Spleen (tissue), 11 donors: ENCODE measurements around the gene PRDX5. TPM values are rescaled to one million over a fixed set of nuclear protein-coding genes. Genes with fewer than 3 reads are reported as not detected.

Source experiments
- DNase-seq: peaks from one replicate; pipeline ENCODE4 v3.0.0-alpha.2; 2020
- H3K27ac ChIP-seq, 8 donors: fragments of 200-600 bp; sonication (generic) in 7 of 8; 1 replicate in 4 of 8; 2 replicates in 4 of 8; pipeline versions ENCODE4 v1.5.0 to v1.8.0; 2016 to 2021; ENCODE audit warnings: inconsistent platforms in 4 of 8, mild to moderate bottlenecking in 4 of 8, moderate library complexity in 1 of 8
- H3K27me3 ChIP-seq, 7 donors: fragments of 200-600 bp; sonication (generic) in 6 of 7; replicated peaks in 1 of 7; 1 replicate in 4 of 7; 2 replicates in 3 of 7; pipeline versions ENCODE4 v1.5.0 to v1.8.0; 2016 to 2021; ENCODE audit warnings: inconsistent platforms in 3 of 7, mild to moderate bottlenecking in 1 of 7
- H3K36me3 ChIP-seq, 6 donors: fragments of 200-600 bp; sonication (generic) in 5 of 6; 1 replicate in 4 of 6; 2 replicates in 2 of 6; pipeline versions ENCODE4 v1.5.0 to v1.8.0; 2016 to 2021; ENCODE audit warnings: inconsistent platforms in 2 of 6
- H3K4me1 ChIP-seq, 6 donors: fragments of 200-600 bp; sonication (generic) in 5 of 6; 1 replicate in 3 of 6; 2 replicates in 3 of 6; pipeline versions ENCODE4 v1.5.0 to v1.8.0; 2016 to 2021; ENCODE audit warnings: inconsistent platforms in 3 of 6
- H3K4me3 ChIP-seq, 8 donors: fragments of 200-600 bp; sonication (generic) in 7 of 8; 1 replicate in 4 of 8; 2 replicates in 4 of 8; pipeline versions ENCODE4 v1.5.0 to v1.8.0; 2016 to 2021; ENCODE audit warnings: inconsistent platforms in 4 of 8, mild to moderate bottlenecking in 4 of 8, moderate library complexity in 2 of 8
- H3K9me3 ChIP-seq, 8 donors: fragments of 200-600 bp; sonication (generic) in 7 of 8; 1 replicate in 4 of 8; 2 replicates in 4 of 8; pipeline versions ENCODE4 v1.5.0 to v1.8.0; 2016 to 2021; ENCODE audit warnings: inconsistent platforms in 4 of 8
- POLR2A ChIP-seq, 3 donors: fragments of 450-650 bp; IDR thresholded peaks; one replicate each; pipeline ENCODE4 v1.5.1; 2017; ENCODE audit warnings: antibody characterized with exemption in 3 of 3, mild to moderate bottlenecking in 1 of 3
- POLR2AphosphoS5 ChIP-seq, 3 donors: sonication (generic); formaldehyde crosslinking; IDR thresholded peaks; one replicate each; pipeline ENCODE4 v1.5.1; 2017; ENCODE audit warnings: antibody characterized with exemption in 3 of 3
- WGBS, 5 donors: extraction: QIAGEN DNeasy Blood & Tissue Kit in 3 of 5; methylation state at CpG; one replicate each; pipeline versions ENCODE4 v1.1.5 to v1.1.7; 2013 to 2018; 5-methylcytosine and 5-hydroxymethylcytosine counted together
- intact Hi-C: fragments of 100-400 bp; cut with DNase I; formaldehyde crosslinking; loops from one replicate; pipeline ENCODE4 v1.15.0; 2023; ENCODE audit warnings: low total_unique reads
- polyA plus RNA-seq, 3 donors: library from polyadenylated mRNA; stranded (reverse); fragments of 200-250 nt; gene quantifications; one replicate each; pipeline ENCODE4 v1.2.1, GENCODE V29; 2013
- total RNA-seq, 7 donors: library from RNA; depleted of rRNA in 3 of 7; stranded (reverse); fragments of >200 nt in 3 of 7; fragmentation: NEBNext Ultra II Directional in 4 of 7; extraction: Animal tissue kit (Norgen Biotek cat#: 25700) in 4 of 7; gene quantifications; one replicate each; pipeline versions ENCODE4 v1.1.0 to v1.2.1, GENCODE V29; 2016 to 2021
- TF ChIP-seq, protein P1 (sequence below), 11 experiments: fragments of 200-600 bp in 7 of 11; fragments of 450-650 bp in 4 of 11; sonication (generic) in 4 of 11; IDR thresholded peaks in 8 of 11; conservative IDR thresholded peaks in 3 of 11; 1 replicate in 7 of 11; 2 replicates in 4 of 11; pipeline versions ENCODE4 v1.4.0 to v1.8.0; 2016 to 2021; ENCODE audit warnings: antibody characterized with exemption in 11 of 11, inconsistent platforms in 4 of 11, mild to moderate bottlenecking in 1 of 11
- donor health status: healthy with polysubstance abuse.
- donor health status: DM: no; HTN: no; CAD: no; lungs with moderate emphysema.
- donor health status: DM: no; HTN: no; CAD: no.
- donor health status: Bipolar disorder and iron deficiency.
- donor health status: healthy.
- donor health status: DM: no; HTN: no; CAD: no.
- donor health status: DM: yes; HTN: yes; CAD: no.

PRDX5 gene
- total and polyA plus RNA-seq, 10 donors: 77.0 to 302 (median 133) TPM

DNA sequence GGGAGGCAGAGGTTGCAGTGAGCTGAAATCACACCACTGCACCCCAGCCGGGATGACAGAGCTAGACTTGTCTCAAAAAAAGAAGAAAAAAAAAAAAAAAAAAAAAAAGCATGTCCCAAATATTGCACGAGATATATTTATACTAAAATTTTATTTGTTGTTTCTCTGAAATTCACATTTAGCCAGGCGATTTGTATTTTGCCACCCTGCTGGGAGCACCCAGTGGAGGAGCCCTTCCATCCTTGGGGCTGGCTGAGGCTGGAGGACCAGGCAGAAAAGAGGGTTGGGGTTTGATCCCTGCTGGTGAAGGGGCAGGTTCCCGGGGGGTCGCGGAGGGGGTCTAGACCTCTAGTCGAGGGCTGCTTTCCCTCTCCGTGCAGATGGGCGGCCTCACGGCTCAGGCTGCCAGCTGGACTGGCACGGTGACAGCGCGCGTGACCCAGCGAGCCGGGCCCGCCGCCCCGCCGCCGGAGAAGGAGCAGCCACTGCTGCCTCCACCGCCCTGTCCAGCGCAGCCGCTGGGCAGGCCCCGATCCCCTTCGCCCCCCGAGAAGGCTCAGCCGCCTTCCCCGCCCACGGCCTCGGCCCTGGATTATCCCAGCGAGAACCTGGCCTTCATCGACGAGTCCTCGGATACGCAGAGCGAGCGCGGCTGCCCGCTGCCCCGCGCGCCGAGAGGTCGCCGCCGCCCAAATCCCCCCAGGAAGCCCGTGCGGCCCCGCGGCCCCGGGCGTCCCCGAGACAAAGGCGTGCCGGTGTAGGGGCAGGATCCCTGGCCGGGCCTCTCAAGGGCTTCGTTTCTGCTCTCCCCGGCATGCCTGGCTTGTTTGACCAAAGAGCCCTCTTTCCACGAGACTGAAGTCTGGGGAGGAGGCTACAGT is 18.7 kb upstream of the PRDX5 start:
- WGBS, 5 donors: 3 to 9% (median 4%) methylated on average over 11 to 60 of the region's 60 CpGs
- Histone ChIP-seq H3K4me3 (peak overlapping the region in 7 of 8 donors; percentile 13 to 67 (median 28)), H3K9me3 (no peaks in the 10 kb centered on the region), H3K27me3 (peaks cover 9 to 84% (median 69%) of the 10 kb centered on the region in 7 donors), H3K27ac (peak overlapping the region in 1 of 8 donors; percentile 16), H3K4me1 (peaks cover 22 to 60% (median 32%) of the 10 kb centered on the region in 6 donors), H3K36me3 (no peaks in the 10 kb centered on the region)
- TF ChIP-seq POLR2A (IDR thresholded peaks at IDR 0.05): no peak
- TF ChIP-seq POLR2AphosphoS5 (IDR thresholded peaks at IDR 0.05): peak in 2 of 3 donors; percentile 38 to 58
- intact Hi-C loops: no loop called here
- peak; percentile 84 for DNase-seq

DNA sequence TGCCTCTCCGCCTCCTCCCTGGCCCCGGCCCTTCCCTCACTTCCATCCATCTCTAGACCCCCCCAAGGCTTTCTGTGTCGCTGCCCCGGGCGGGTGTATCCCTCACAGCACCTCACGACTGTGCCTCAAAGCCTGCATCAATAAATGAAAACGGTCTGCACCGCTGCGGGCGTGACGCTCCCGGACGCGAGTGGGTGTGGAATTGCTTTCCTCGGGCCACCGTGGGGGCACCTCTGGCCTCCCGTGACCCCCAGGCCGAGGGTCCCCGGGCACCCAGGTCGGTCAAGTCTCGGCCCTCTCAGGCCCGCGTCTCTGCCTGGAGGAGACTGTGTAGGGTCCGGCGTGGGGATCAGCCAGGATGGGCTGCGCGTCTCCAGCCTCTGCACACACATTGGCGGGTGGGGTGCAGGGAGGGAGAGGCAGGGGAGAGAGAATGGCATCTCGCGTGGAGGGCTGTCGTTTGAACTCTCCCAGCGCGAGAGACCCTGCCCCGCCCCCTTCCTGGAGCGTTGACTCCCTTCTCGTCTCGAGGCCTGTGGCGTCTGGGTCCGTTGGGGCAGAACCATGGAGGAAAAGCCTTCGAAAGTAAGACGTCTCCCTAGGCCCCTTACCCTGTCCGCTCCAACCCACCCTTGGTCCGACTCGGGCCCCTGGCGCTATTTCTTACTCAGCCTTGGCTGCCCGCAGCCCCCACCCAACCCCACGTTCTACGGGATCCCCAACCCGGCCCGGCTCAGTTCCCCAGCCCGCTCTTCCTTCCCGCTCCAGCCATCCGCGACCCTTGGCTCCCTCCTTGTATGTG is 17.9 kb upstream of the PRDX5 start, which contains the start of gene CATSPERZ:
TSS of gene CATSPERZ (plus strand) at position 512 of the 802 bp plus-strand sequence. CDS start at position 565, 53 bp downstream.
- Histone ChIP-seq H3K27me3 (peaks cover 9 to 75% (median 62%) of the 10 kb centered on the region in 7 donors), H3K36me3 (no peaks in the 10 kb centered on the region), H3K4me1 (peaks cover 28 to 65% (median 35%) of the 10 kb centered on the region in 6 donors), H3K4me3 (peak within 1 kb of the TSS in 7 of 8 donors; percentile 13 to 67 (median 31)), H3K27ac (peak within 1 kb of the TSS in 1 of 8 donors; percentile 17), H3K9me3 (no peaks in the 10 kb centered on the region)
- intact Hi-C loops: loop anchor here (5.0 kb wide), 1 partner anchor 98 kb away; no protein-coding TSS in a partner anchor
- TF ChIP-seq, protein P1, sequence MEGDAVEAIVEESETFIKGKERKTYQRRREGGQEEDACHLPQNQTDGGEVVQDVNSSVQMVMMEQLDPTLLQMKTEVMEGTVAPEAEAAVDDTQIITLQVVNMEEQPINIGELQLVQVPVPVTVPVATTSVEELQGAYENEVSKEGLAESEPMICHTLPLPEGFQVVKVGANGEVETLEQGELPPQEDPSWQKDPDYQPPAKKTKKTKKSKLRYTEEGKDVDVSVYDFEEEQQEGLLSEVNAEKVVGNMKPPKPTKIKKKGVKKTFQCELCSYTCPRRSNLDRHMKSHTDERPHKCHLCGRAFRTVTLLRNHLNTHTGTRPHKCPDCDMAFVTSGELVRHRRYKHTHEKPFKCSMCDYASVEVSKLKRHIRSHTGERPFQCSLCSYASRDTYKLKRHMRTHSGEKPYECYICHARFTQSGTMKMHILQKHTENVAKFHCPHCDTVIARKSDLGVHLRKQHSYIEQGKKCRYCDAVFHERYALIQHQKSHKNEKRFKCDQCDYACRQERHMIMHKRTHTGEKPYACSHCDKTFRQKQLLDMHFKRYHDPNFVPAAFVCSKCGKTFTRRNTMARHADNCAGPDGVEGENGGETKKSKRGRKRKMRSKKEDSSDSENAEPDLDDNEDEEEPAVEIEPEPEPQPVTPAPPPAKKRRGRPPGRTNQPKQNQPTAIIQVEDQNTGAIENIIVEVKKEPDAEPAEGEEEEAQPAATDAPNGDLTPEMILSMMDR (IDR thresholded peaks at IDR 0.05 in 8 of 11, conservative IDR thresholded peaks at IDR 0.05 in 3 of 11): no peak
- DNase-seq: no peak
- WGBS, 5 donors: 3 to 6% (median 5%) methylated on average over 39 to 54 of the region's 54 CpGs

DNA sequence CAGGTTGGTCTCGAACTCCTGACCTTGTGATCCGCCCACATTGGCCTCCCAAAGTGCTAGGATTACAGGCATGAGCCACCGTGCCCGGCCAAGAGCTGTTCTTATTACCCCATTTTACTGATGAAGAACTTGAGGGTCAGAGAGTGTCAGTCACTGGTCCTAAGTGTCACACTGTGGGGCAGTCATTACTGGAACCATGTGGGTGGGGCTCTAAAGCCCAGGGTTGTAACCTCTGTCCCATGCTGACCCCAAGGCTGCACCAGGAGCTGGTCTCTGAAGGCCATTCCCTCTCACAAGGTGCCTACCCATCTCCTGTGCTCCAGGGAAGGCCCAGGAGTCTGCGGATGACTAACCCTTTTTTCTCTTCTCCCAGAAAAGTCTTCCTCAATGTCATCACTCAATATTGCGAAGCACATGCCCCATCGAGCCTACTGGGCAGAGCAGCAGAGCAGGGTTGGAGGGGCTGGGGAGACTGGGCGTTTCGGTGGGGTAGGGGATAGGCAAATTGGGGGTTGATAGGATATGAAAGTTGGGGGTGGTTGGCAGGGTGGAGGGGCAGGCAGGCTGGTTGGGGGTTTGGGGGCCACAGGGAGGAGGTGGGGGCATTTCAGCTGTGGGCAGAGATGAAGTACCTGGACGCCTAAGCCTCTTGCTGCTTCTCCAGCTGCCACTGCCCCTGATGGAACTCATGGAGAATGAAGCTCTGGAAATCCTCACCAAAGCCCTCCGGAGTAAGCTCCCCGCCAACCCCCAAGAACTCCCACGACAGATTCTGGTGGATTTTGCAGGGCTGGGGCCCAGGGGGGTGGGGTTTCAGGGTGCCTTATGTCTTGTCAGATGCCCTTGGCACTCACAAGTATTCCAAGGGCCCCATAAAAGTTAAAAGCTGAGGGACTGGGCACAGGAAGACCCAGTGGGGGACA is 14.6 kb upstream of the PRDX5 start:
- Histone ChIP-seq H3K4me1 (peaks cover 42 to 77% (median 48%) of the 10 kb centered on the region in 6 donors), H3K9me3 (no peaks in the 10 kb centered on the region), H3K27me3 (peaks cover 3 to 42% (median 30%) of the 10 kb centered on the region in 7 donors), H3K4me3 (peak overlapping the region in 2 of 8 donors; percentile 79 to 89), H3K36me3 (peaks cover 0 to 14% (median 0%) of the 10 kb centered on the region in 6 donors), H3K27ac (peak overlapping the region in 5 of 8 donors; percentile 93 to 98 (median 97))
- intact Hi-C loops: loop anchor here (5.0 kb wide), 1 partner anchor 101 kb away; no protein-coding TSS in a partner anchor
- WGBS, 5 donors: 75 to 87% (median 84%) methylated on average over 13 of the region's 13 CpGs
- TF ChIP-seq POLR2AphosphoS5 (IDR thresholded peaks at IDR 0.05) (no peak), POLR2A (IDR thresholded peaks at IDR 0.05) (no peak)
- TF ChIP-seq, protein P1 (IDR thresholded peaks at IDR 0.05 in 8 of 11, conservative IDR thresholded peaks at IDR 0.05 in 3 of 11): no peak
- DNase-seq: no peak
